Stomach (tissue), 4 donors: ENCODE data around the gene SORCS2.

ENCODE experiments used
- EP300 ChIP-seq: sonication (generic); formaldehyde crosslinking; IDR thresholded peaks from one replicate; pipeline ENCODE4 v1.6.1; 2017; ENCODE audit warnings: antibody characterized with exemption
- POLR2A ChIP-seq, 4 donors: fragments of 450-650 bp; IDR thresholded peaks; one replicate each; pipeline ENCODE4 v1.6.1; 2016; ENCODE audit warnings: antibody characterized with exemption in 4 of 4, control low read depth in 2 of 4, mild to moderate bottlenecking in 1 of 4, moderate library complexity in 1 of 4
- POLR2AphosphoS5 ChIP-seq, 3 donors: sonication (generic); formaldehyde crosslinking; IDR thresholded peaks; one replicate each; pipeline ENCODE4 v1.6.1; 2016; ENCODE audit warnings: antibody characterized with exemption in 3 of 3
- TF ChIP-seq, protein P1 (sequence below), 7 experiments: fragments of 450-650 bp in 4 of 7; fragments of 200-600 bp in 3 of 7; sonication (generic) in 3 of 7; IDR thresholded peaks; one replicate each; pipeline ENCODE4 v1.5.1; 2016 to 2019; ENCODE audit warnings: antibody characterized with exemption in 7 of 7, control low read depth in 2 of 7, mild to moderate bottlenecking in 1 of 7

DNA sequence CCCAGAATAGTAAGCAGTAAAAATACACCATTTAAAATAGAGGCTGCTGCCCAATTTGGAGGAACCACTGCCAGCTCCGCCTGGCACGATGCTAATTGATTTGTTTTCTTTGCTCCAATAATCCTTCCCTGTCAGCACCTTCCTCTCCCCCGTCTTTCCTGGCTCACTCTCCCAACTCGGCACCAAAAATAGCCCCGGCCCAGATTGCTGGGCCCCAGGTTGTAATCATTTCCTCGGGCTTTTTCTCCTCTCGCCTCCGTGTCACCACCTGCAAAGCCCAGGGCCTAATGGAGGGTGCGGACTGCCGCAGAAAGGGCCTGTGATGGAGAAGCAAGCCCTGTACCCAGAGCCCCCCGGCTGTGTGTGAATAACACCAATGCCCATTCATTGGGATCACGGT, 440.0 kb downstream of the SORCS2 start:
- TF ChIP-seq, protein P1, sequence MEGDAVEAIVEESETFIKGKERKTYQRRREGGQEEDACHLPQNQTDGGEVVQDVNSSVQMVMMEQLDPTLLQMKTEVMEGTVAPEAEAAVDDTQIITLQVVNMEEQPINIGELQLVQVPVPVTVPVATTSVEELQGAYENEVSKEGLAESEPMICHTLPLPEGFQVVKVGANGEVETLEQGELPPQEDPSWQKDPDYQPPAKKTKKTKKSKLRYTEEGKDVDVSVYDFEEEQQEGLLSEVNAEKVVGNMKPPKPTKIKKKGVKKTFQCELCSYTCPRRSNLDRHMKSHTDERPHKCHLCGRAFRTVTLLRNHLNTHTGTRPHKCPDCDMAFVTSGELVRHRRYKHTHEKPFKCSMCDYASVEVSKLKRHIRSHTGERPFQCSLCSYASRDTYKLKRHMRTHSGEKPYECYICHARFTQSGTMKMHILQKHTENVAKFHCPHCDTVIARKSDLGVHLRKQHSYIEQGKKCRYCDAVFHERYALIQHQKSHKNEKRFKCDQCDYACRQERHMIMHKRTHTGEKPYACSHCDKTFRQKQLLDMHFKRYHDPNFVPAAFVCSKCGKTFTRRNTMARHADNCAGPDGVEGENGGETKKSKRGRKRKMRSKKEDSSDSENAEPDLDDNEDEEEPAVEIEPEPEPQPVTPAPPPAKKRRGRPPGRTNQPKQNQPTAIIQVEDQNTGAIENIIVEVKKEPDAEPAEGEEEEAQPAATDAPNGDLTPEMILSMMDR (IDR thresholded peaks at IDR 0.05): no peak
- no peak for TF ChIP-seq POLR2AphosphoS5 (IDR thresholded peaks at IDR 0.05)
- no peak for TF ChIP-seq EP300
- no peak for TF ChIP-seq POLR2A (IDR thresholded peaks at IDR 0.05)
